HG03196 (cell line): ENCODE data around the gene PFKFB2.

Experiments used
- ATAC-seq: cut with Tn5 transposase; IDR thresholded peaks from one replicate; pipeline ENCODE4 v1.9.1; 2021; ENCODE audit not compliant: unreplicated experiment

Gene PFKFB2

GRCh38 chr1:207064561-207064960, 11.5 kb downstream of the PFKFB2 start:
- ATAC-seq, result no peak

- no peak for ATAC-seq
Measured at GRCh38 chr1:207067185-207067584, 14.1 kb downstream of the PFKFB2 start.

GRCh38 chr1:207067665-207068064, 14.6 kb downstream of the PFKFB2 start:
- no peak for ATAC-seq

GRCh38 chr1:207069061-207069460, 16.0 kb downstream of the PFKFB2 start:
- no peak for ATAC-seq

- ATAC-seq, result no peak
Measured at GRCh38 chr1:207069858-207070506, 16.9 kb downstream of the PFKFB2 start.

- ATAC-seq, result no peak
Measured at GRCh38 chr1:207070811-207071210, 17.7 kb downstream of the PFKFB2 start.

GRCh38 chr1:207071426-207071825, 18.4 kb downstream of the PFKFB2 start:
- no peak for ATAC-seq

GRCh38 chr1:207072233-207072632, 19.2 kb downstream of the PFKFB2 start:
- no peak for ATAC-seq

- no peak for ATAC-seq
Measured at GRCh38 chr1:207073906-207074820, 21.1 kb downstream of the PFKFB2 start.

GRCh38 chr1:207076181-207076955, 23.3 kb downstream of the PFKFB2 start:
- ATAC-seq, result no peak

GRCh38 chr1:207077012-207077411, 23.9 kb downstream of the PFKFB2 start:
- no peak for ATAC-seq

GRCh38 chr1:207077470-207078377, 24.6 kb downstream of the PFKFB2 start:
- no peak for ATAC-seq

GRCh38 chr1:207078578-207079132, 25.6 kb downstream of the PFKFB2 start:
- no peak for ATAC-seq

GRCh38 chr1:207079706-207080241, 26.7 kb downstream of the PFKFB2 start:
- ATAC-seq, result no peak

GRCh38 chr1:207081088-207081487, 28.0 kb downstream of the PFKFB2 start:
- no peak for ATAC-seq

GRCh38 chr1:207081806-207082205, 28.7 kb downstream of the PFKFB2 start:
- ATAC-seq, result no peak

GRCh38 chr1:207084232-207084631, 31.2 kb downstream of the PFKFB2 start:
- no peak for ATAC-seq

- no peak for ATAC-seq
Measured at GRCh38 chr1:207084701-207085180, 31.7 kb downstream of the PFKFB2 start.

GRCh38 chr1:207085887-207086286, 32.8 kb downstream of the PFKFB2 start:
- no peak for ATAC-seq

- ATAC-seq, result no peak
Measured at GRCh38 chr1:207088161-207088560, 35.1 kb downstream of the PFKFB2 start.
